ENCODE data around the gene CPZ.
A peak's percentile ranks its signal among the peaks of the same experiment; 100 is the strongest.

Gene CPZ

GRCh38 chr4:8637456-8637984 is 45.0 kb downstream of the CPZ start:
- Histone ChIP-seq H4K8ac (ENCODE audit: low read depth, low read length) (no peak overlapping the region), H2AFZ (ENCODE audit: low read length) (no peak overlapping the region), H3K79me1 (ENCODE audit: low read depth, low read length) (peaks cover under 1% of the 10 kb centered on the region), H3K27me3 (ENCODE audit: control insufficient read depth in 3 of 3, insufficient read depth in 3 of 3, low read depth in 1 of 3, low read length in 3 of 3) (peaks cover 0 to 4% (median 1%) of the 10 kb centered on the region in 3 experiments), H3K4ac (ENCODE audit: low read length) (no peak overlapping the region), H3K4me1 (ENCODE audit: control insufficient read depth in 2 of 2, insufficient read depth in 1 of 2, low read depth in 1 of 2, low read length in 2 of 2) (no peaks in the 10 kb centered on the region), H3K23ac (ENCODE audit: low read depth, low read length, poor library complexity) (no peak overlapping the region), H3K18ac (ENCODE audit: low read length) (no peak overlapping the region), H2BK15ac (ENCODE audit: low read length) (no peak overlapping the region), H3K4me2 (ENCODE audit: insufficient read depth, low read length, poor library complexity, severe bottlenecking) (no peak overlapping the region), H3K27ac (replicated peaks; ENCODE audit: low read length) (no peak overlapping the region), H3K4me3 (ENCODE audit: low read length in 2 of 2) (no peak overlapping the region), H3K36me3 (replicated peaks in 1 of 2; ENCODE audit: control insufficient read depth in 2 of 2, insufficient read depth in 2 of 2, low read length in 2 of 2) (no peaks in the 10 kb centered on the region), H2AK5ac (ENCODE audit: low read depth, low read length) (no peak overlapping the region), H3K9ac (ENCODE audit: low read depth, low read length, poor library complexity) (no peak overlapping the region), H2BK5ac (ENCODE audit: low read length) (no peak overlapping the region), H2BK120ac (ENCODE audit: low read depth, low read length) (no peak overlapping the region), H3K9me3 (replicated peaks in 1 of 2; ENCODE audit: control insufficient read depth in 2 of 2, insufficient read depth in 1 of 2, low read depth in 1 of 2, low read length in 2 of 2) (peaks cover 0 to 3% of the 10 kb centered on the region in 2 donors), H2BK12ac (ENCODE audit: low read length) (no peak overlapping the region), H3K14ac (ENCODE audit: low read length) (no peak overlapping the region), H4K91ac (ENCODE audit: low read depth, low read length, poor library complexity) (no peak overlapping the region)
- DNase-seq (ENCODE audit: low spot score) = no peak
- WGBS, 2 donors (ENCODE audit: extremely low coverage in 2 of 2, insufficient read length in 2 of 2, insufficient replicate concordance in 1 of 2) = no CpG with 5 or more reads among the region's 2 CpGs

GRCh38 chr4:8639021-8639420 is 46.5 kb downstream of the CPZ start:
- H3K36me3 ChIP-seq (replicated peaks in 1 of 2; ENCODE audit: control insufficient read depth in 2 of 2, insufficient read depth in 2 of 2, low read length in 2 of 2) = no peaks in the 10 kb centered on the region
- no peak overlapping the region for H3K23ac ChIP-seq (ENCODE audit: low read depth, low read length, poor library complexity)
- no peak overlapping the region for H4K8ac ChIP-seq (ENCODE audit: low read depth, low read length)
- no peak overlapping the region for H3K4ac ChIP-seq (ENCODE audit: low read length)
- H3K14ac ChIP-seq (ENCODE audit: low read length) = peak overlapping the region; percentile 84
- no peak overlapping the region for H2AFZ ChIP-seq (ENCODE audit: low read length)
- H2BK120ac ChIP-seq (ENCODE audit: low read depth, low read length) = no peak overlapping the region
- no peak overlapping the region for H2BK5ac ChIP-seq (ENCODE audit: low read length)
- H2AK5ac ChIP-seq (ENCODE audit: low read depth, low read length) = peak overlapping the region; percentile 79
- H3K4me1 ChIP-seq (ENCODE audit: control insufficient read depth in 2 of 2, insufficient read depth in 1 of 2, low read depth in 1 of 2, low read length in 2 of 2) = peaks cover 0 to 3% of the 10 kb centered on the region in 2 donors
- no peak overlapping the region for H3K9ac ChIP-seq (ENCODE audit: low read depth, low read length, poor library complexity)
- H3K27ac ChIP-seq (replicated peaks; ENCODE audit: low read length) = no peak overlapping the region
- H3K9me3 ChIP-seq (replicated peaks in 1 of 2; ENCODE audit: control insufficient read depth in 2 of 2, insufficient read depth in 1 of 2, low read depth in 1 of 2, low read length in 2 of 2) = peaks cover 0 to 3% of the 10 kb centered on the region in 2 donors
- H3K4me3 ChIP-seq (ENCODE audit: low read length in 2 of 2) = no peak overlapping the region
- peaks cover 0 to 9% (median 1%) of the 10 kb centered on the region in 3 experiments for H3K27me3 ChIP-seq (ENCODE audit: control insufficient read depth in 3 of 3, insufficient read depth in 3 of 3, low read depth in 1 of 3, low read length in 3 of 3)
- no peak overlapping the region for H4K91ac ChIP-seq (ENCODE audit: low read depth, low read length, poor library complexity)
- H3K79me1 ChIP-seq (ENCODE audit: low read depth, low read length) = peaks cover 2% of the 10 kb centered on the region
- no peak for DNase-seq (ENCODE audit: low spot score)
- no CpG with 5 or more reads among the region's 10 CpGs for WGBS, 2 donors (ENCODE audit: extremely low coverage in 2 of 2, insufficient read length in 2 of 2, insufficient replicate concordance in 1 of 2)
- H2BK12ac ChIP-seq (ENCODE audit: low read length) = no peak overlapping the region
- H3K4me2 ChIP-seq (ENCODE audit: insufficient read depth, low read length, poor library complexity, severe bottlenecking) = no peak overlapping the region
- peak overlapping the region; percentile 30 for H2BK15ac ChIP-seq (ENCODE audit: low read length)
- no peak overlapping the region for H3K18ac ChIP-seq (ENCODE audit: low read length)

GRCh38 chr4:8639777-8640720 is 47.5 kb downstream of the CPZ start:
- no peak overlapping the region for H3K27ac ChIP-seq (replicated peaks; ENCODE audit: low read length)
- no peak overlapping the region for H3K4me2 ChIP-seq (ENCODE audit: insufficient read depth, low read length, poor library complexity, severe bottlenecking)
- DNase-seq (ENCODE audit: low spot score) = no peak
- H2AK5ac ChIP-seq (ENCODE audit: low read depth, low read length) = no peak overlapping the region
- peaks cover 0 to 7% of the 10 kb centered on the region in 2 donors for H3K4me1 ChIP-seq (ENCODE audit: control insufficient read depth in 2 of 2, insufficient read depth in 1 of 2, low read depth in 1 of 2, low read length in 2 of 2)
- H3K4ac ChIP-seq (ENCODE audit: low read length) = no peak overlapping the region
- no peak overlapping the region for H2BK15ac ChIP-seq (ENCODE audit: low read length)
- H3K9me3 ChIP-seq (replicated peaks in 1 of 2; ENCODE audit: control insufficient read depth in 2 of 2, insufficient read depth in 1 of 2, low read depth in 1 of 2, low read length in 2 of 2) = peaks cover 0 to 3% of the 10 kb centered on the region in 2 donors
- H3K23ac ChIP-seq (ENCODE audit: low read depth, low read length, poor library complexity) = no peak overlapping the region
- no peak overlapping the region for H3K4me3 ChIP-seq (ENCODE audit: low read length in 2 of 2)
- no peak overlapping the region for H3K9ac ChIP-seq (ENCODE audit: low read depth, low read length, poor library complexity)
- H3K14ac ChIP-seq (ENCODE audit: low read length) = no peak overlapping the region
- peaks cover 2% of the 10 kb centered on the region for H3K79me1 ChIP-seq (ENCODE audit: low read depth, low read length)
- no CpG with 5 or more reads among the region's 26 CpGs for WGBS, 2 donors (ENCODE audit: extremely low coverage in 2 of 2, insufficient read length in 2 of 2, insufficient replicate concordance in 1 of 2)
- H2BK5ac ChIP-seq (ENCODE audit: low read length) = no peak overlapping the region
- H2BK12ac ChIP-seq (ENCODE audit: low read length) = no peak overlapping the region
- no peak overlapping the region for H2BK120ac ChIP-seq (ENCODE audit: low read depth, low read length)
- H2AFZ ChIP-seq (ENCODE audit: low read length) = no peak overlapping the region
- H3K36me3 ChIP-seq (replicated peaks in 1 of 2; ENCODE audit: control insufficient read depth in 2 of 2, insufficient read depth in 2 of 2, low read length in 2 of 2) = no peaks in the 10 kb centered on the region
- no peak overlapping the region for H4K8ac ChIP-seq (ENCODE audit: low read depth, low read length)
- H4K91ac ChIP-seq (ENCODE audit: low read depth, low read length, poor library complexity) = no peak overlapping the region
- H3K18ac ChIP-seq (ENCODE audit: low read length) = peak overlapping the region; percentile 8
- H3K27me3 ChIP-seq (ENCODE audit: control insufficient read depth in 3 of 3, insufficient read depth in 3 of 3, low read depth in 1 of 3, low read length in 3 of 3) = peaks cover 0 to 9% (median 1%) of the 10 kb centered on the region in 3 experiments

GRCh38 chr4:8640816-8641215 is 48.3 kb downstream of the CPZ start:
- H2AK5ac ChIP-seq (ENCODE audit: low read depth, low read length) = no peak overlapping the region
- H3K4me3 ChIP-seq (ENCODE audit: low read length in 2 of 2) = no peak overlapping the region
- H3K18ac ChIP-seq (ENCODE audit: low read length) = no peak overlapping the region
- no peak overlapping the region for H2AFZ ChIP-seq (ENCODE audit: low read length)
- no peak overlapping the region for H3K4me2 ChIP-seq (ENCODE audit: insufficient read depth, low read length, poor library complexity, severe bottlenecking)
- peaks cover 0 to 9% (median 1%) of the 10 kb centered on the region in 3 experiments for H3K27me3 ChIP-seq (ENCODE audit: control insufficient read depth in 3 of 3, insufficient read depth in 3 of 3, low read depth in 1 of 3, low read length in 3 of 3)
- H3K36me3 ChIP-seq (replicated peaks in 1 of 2; ENCODE audit: control insufficient read depth in 2 of 2, insufficient read depth in 2 of 2, low read length in 2 of 2) = no peaks in the 10 kb centered on the region
- no peak overlapping the region for H3K4ac ChIP-seq (ENCODE audit: low read length)
- H2BK12ac ChIP-seq (ENCODE audit: low read length) = no peak overlapping the region
- no peak overlapping the region for H2BK15ac ChIP-seq (ENCODE audit: low read length)
- H2BK5ac ChIP-seq (ENCODE audit: low read length) = no peak overlapping the region
- no peak overlapping the region for H3K23ac ChIP-seq (ENCODE audit: low read depth, low read length, poor library complexity)
- WGBS, 2 donors (ENCODE audit: extremely low coverage in 2 of 2, insufficient read length in 2 of 2, insufficient replicate concordance in 1 of 2) = no CpG with 5 or more reads among the region's 11 CpGs
- DNase-seq (ENCODE audit: low spot score) = no peak
- no peak overlapping the region for H4K91ac ChIP-seq (ENCODE audit: low read depth, low read length, poor library complexity)
- no peak overlapping the region for H4K8ac ChIP-seq (ENCODE audit: low read depth, low read length)
- H3K27ac ChIP-seq (replicated peaks; ENCODE audit: low read length) = no peak overlapping the region
- peaks cover 0 to 3% of the 10 kb centered on the region in 2 donors for H3K9me3 ChIP-seq (replicated peaks in 1 of 2; ENCODE audit: control insufficient read depth in 2 of 2, insufficient read depth in 1 of 2, low read depth in 1 of 2, low read length in 2 of 2)
- no peak overlapping the region for H3K9ac ChIP-seq (ENCODE audit: low read depth, low read length, poor library complexity)
- H2BK120ac ChIP-seq (ENCODE audit: low read depth, low read length) = no peak overlapping the region
- H3K14ac ChIP-seq (ENCODE audit: low read length) = no peak overlapping the region
- peaks cover 0 to 7% of the 10 kb centered on the region in 2 donors for H3K4me1 ChIP-seq (ENCODE audit: control insufficient read depth in 2 of 2, insufficient read depth in 1 of 2, low read depth in 1 of 2, low read length in 2 of 2)
- peaks cover 2% of the 10 kb centered on the region for H3K79me1 ChIP-seq (ENCODE audit: low read depth, low read length)

Data from neuronal stem cell (in vitro differentiated cells).